HepG2 (cell line): ENCODE measurements around the gene CTNNA3. TPM values are rescaled to one million over a fixed set of nuclear protein-coding genes. Genes with fewer than 3 reads are reported as not detected.

Experiments
- ATAC-seq: fragments of 200-7000 bp; cut with Tn5 transposase; 3 replicates; pipeline ENCODE4 v1.9.1; 2020; ENCODE audit warnings: mild to moderate bottlenecking, moderate library complexity
- BruUV-seq: library from RNA; stranded (reverse); fragments of 400-500 nt; replicated peaks from 2 replicates; lab custom pipeline; 2021; lab: Mats Ljungman, UMichigan
- CTCF ChIA-PET: fragments of 300-600 bp; formaldehyde crosslinking; extraction: SDS; loops from one replicate; lab custom pipeline; 2021; ENCODE audit warnings: low total read pairs, inconsistent platforms, low intra/inter-chr PET ratio; lab: Yijun Ruan, JAX
- POLR2A ChIA-PET: fragments of 350-600 bp; sonication (Branson Sonifier 250); formaldehyde crosslinking; loops from one replicate; lab custom pipeline; 2020; ENCODE audit warnings: antibody characterized with exemption, inconsistent platforms; lab: Yijun Ruan, JAX
- DNase-seq: peaks from one replicate; pipeline ENCODE4 v3.0.0-alpha.2; 2015; ENCODE audit warnings: low spot score
- FAIRE-seq: peaks from 3 replicates; lab custom pipeline; 2011; peaks lifted over from hg19 to GRCh38; lab: Jason Lieb, UNC
- H2AFZ ChIP-seq: one replicate; pipeline ENCODE4 v1.6.1; 2011; ENCODE audit warnings: low read length, inconsistent platforms
- H3K27ac ChIP-seq: fragments of 300-600 bp; 3 replicates; pipeline ENCODE4 v1.8.0; 2011; ENCODE audit warnings: mixed run types, mild to moderate bottlenecking, mixed read lengths, low read length, inconsistent platforms; ENCODE audit not compliant: insufficient read depth; ENCODE audit errors: extremely low read length
- H3K27me3 ChIP-seq, 2 experiments: fragments of 200-600 bp in 1 of 2; 2 replicates in 1 of 2; 3 replicates in 1 of 2; pipeline versions ENCODE4 v1.6.0 to v1.8.0; 2011; ENCODE audit warnings: low read length in 2 of 2, mild to moderate bottlenecking in 2 of 2, moderate library complexity in 2 of 2, inconsistent platforms in 1 of 2; ENCODE audit not compliant: insufficient read depth in 2 of 2, control insufficient read depth in 1 of 2
- H3K36me3 ChIP-seq, 2 experiments: fragments of 200-600 bp in 1 of 2; replicated peaks in 1 of 2; 2 replicates in 1 of 2; 3 replicates in 1 of 2; pipeline versions ENCODE4 v1.5.1 to v1.8.0; 2011; ENCODE audit warnings: low read length in 2 of 2, inconsistent platforms in 1 of 2; ENCODE audit not compliant: insufficient read depth in 2 of 2, control insufficient read depth in 1 of 2
- H3K4me1 ChIP-seq: 2 replicates; pipeline ENCODE4 v1.5.1; 2012; ENCODE audit warnings: low read length, inconsistent platforms; ENCODE audit not compliant: insufficient read depth
- H3K4me2 ChIP-seq: 2 replicates; pipeline ENCODE4 v1.6.0; 2011; ENCODE audit warnings: low read depth, low read length, inconsistent platforms
- H3K4me3 ChIP-seq, 3 experiments: fragments of 200-600 bp in 1 of 3; sonication (generic), shearing (Covaris generic) in 1 of 3; replicated peaks in 1 of 3; 2 replicates each; pipeline ENCODE4 v1.5.1; 2011 to 2016; ENCODE audit warnings: low read length in 3 of 3, inconsistent platforms in 2 of 3, low read depth in 2 of 3, mild to moderate bottlenecking in 2 of 3, control low read depth in 1 of 3, mixed read lengths in 1 of 3; ENCODE audit not compliant: insufficient read depth in 1 of 3
- H3K79me2 ChIP-seq: one replicate; pipeline ENCODE4 v1.6.1; 2011; ENCODE audit warnings: low read length, inconsistent platforms; ENCODE audit not compliant: insufficient read depth
- H3K9ac ChIP-seq: 2 replicates; pipeline ENCODE4 v1.6.0; 2011; ENCODE audit warnings: mild to moderate bottlenecking, low read depth, low read length, inconsistent platforms; ENCODE audit not compliant: insufficient read depth
- H3K9me3 ChIP-seq: 2 replicates; pipeline ENCODE4 v1.5.1; 2012; ENCODE audit warnings: mild to moderate bottlenecking, low read length
- H4K20me1 ChIP-seq: 2 replicates; pipeline ENCODE4 v1.6.0; 2011; ENCODE audit warnings: inconsistent platforms, mild to moderate bottlenecking, low read length, moderate library complexity; ENCODE audit not compliant: insufficient read depth
- KDM5B ChIP-seq: sonication (generic); formaldehyde crosslinking; IDR thresholded peaks from 2 replicates; pipeline ENCODE4 v1.4.0; 2020; ENCODE audit warnings: missing genetic modification reagents, mild to moderate bottlenecking, borderline replicate concordance
- MAFF ChIP-seq: IDR thresholded peaks from 2 replicates; pipeline ENCODE4 v1.6.1; 2011; ENCODE audit warnings: low read depth, low read length, improper control_type of control experiment
- MAFK ChIP-seq, 2 experiments: IDR thresholded peaks in 1 of 2; conservative IDR thresholded peaks in 1 of 2; 2 replicates each; pipeline ENCODE4 v1.6.1; 2011; ENCODE audit warnings: improper control_type of control experiment in 2 of 2, low read length in 2 of 2
- REPIN1 ChIP-seq: sonication (generic); formaldehyde crosslinking; IDR thresholded peaks from 2 replicates; pipeline ENCODE4 v1.8.0; 2022; ENCODE audit warnings: missing genetic modification reagents, low read depth, mild to moderate bottlenecking, borderline replicate concordance
- SIN3B ChIP-seq: fragments of 150-350 bp; IDR thresholded peaks from 2 replicates; pipeline ENCODE4 v1.6.1; 2014; ENCODE audit warnings: low read length
- SMAD9 ChIP-seq: sonication (generic); formaldehyde crosslinking; IDR thresholded peaks from 2 replicates; pipeline ENCODE4 v1.5.1; 2020; ENCODE audit warnings: mild to moderate bottlenecking, missing genetic modification reagents
- ZNF446 ChIP-seq: sonication (generic); formaldehyde crosslinking; IDR thresholded peaks from 2 replicates; pipeline ENCODE4 v1.5.0; 2020; ENCODE audit warnings: mild to moderate bottlenecking, missing genetic modification reagents
- ZNF598 ChIP-seq: sonication (generic); formaldehyde crosslinking; IDR thresholded peaks from 2 replicates; pipeline ENCODE4 v1.5.1; 2020; ENCODE audit warnings: mild to moderate bottlenecking, missing genetic modification reagents, borderline replicate concordance
- WGBS: methylation state at CpG from one replicate; pipeline ENCODE4 v1.1.6; 2017; ENCODE audit warnings: low lambda C conversion rate; 5-methylcytosine and 5-hydroxymethylcytosine counted together
- in situ Hi-C: cut with HindIII; loops from 2 replicates; pipeline ENCODE4 v1.10.0; 2017; ENCODE audit warnings: low pct_unique_long_range_greater_than_20kb; ENCODE audit not compliant: extremely low pct_ligation_motif_present
- intact Hi-C: fragments of 100-400 bp; cut with micrococcal nuclease; formaldehyde crosslinking; loops from one replicate; pipeline ENCODE4 v1.10.0; 2022; ENCODE audit not compliant: unreplicated experiment
- polyA plus RNA-seq, 8 experiments: library from polyadenylated mRNA; depleted of rRNA in 3 of 8; stranded (reverse) in 7 of 8; unstranded in 1 of 8; fragments of >200 nt; fragmentation: Illumina TruSeq in 4 of 8; extraction: Trizol in 4 of 8; gene quantifications; 2 replicates each; pipeline versions ENCODE4 v1.2.1 to v1.2.3, GENCODE V29; 2011 to 2016; ENCODE audit warnings: low read depth in 4 of 8, missing spikeins in 1 of 8, mixed read lengths in 1 of 8; ENCODE audit not compliant: insufficient read depth in 1 of 8
- total RNA-seq, 5 experiments: library from RNA; depleted of rRNA; stranded (reverse); fragments of >200 nt; fragmentation: Illumina TruSeq; extraction: Trizol; gene quantifications; 2 replicates each; pipeline ENCODE4 v1.2.3, GENCODE V29; 2016; ENCODE audit warnings: low read depth in 1 of 5

CTNNA3 gene
- total and polyA plus RNA-seq, 2 of the 13 experiments (the other 11 are each of a cell fraction or from before 2014, with no cell fraction given): not detected

DNA sequence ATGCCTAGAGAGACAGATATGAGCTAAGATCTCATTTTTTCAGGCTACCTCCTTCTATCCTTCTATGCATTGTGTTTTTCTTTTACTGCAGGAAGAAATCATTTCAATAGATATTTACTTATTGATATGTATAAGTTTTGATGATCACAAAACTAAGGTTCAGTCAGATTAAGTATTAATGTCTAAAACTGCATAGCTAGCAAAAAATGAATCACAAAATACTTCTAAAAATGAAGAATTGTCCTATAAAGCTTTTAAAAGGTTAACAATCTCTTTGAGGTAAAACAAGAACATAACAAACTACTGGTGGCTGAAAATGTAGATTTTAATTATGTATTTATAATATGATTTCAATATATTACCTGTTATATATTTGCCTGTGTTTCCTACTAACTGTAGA lies 1403.1 kb downstream of the CTNNA3 start:
- CTCF ChIA-PET: no interaction called here
- in situ Hi-C loops: no loop called here

DNA sequence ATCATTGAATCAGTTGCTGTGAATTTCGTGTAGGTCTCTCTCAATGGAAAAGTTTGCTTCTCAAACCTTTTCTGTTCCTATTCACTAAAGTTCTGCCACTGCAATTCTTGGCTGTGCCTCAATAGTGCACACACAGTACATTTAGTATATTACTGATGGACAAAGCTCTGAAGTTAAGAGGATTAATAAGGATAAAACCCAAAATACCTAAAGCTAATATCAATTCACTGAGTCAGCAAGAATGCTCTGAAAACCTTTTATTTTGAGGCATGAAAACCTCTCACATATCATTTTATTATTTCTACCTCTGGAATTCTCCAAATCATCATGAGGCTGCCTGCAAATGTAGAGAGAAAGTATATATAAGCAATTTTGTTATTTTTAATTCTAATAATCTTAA lies 1403.5 kb downstream of the CTNNA3 start:
- FAIRE-seq: no peak
- POLR2A ChIA-PET: no interaction called here
- in situ Hi-C loops (no loop called here), intact Hi-C loops (no loop called here)
- no peaks in the 10 kb centered on the region for H3K9me3 ChIP-seq
- TF ChIP-seq ZNF598 (CRISPR knock-in tag) (no peak), ZNF446 (no peak), SMAD9 (CRISPR knock-in tag) (no peak), MAFF (peak; percentile 78), MAFK (conservative IDR thresholded peaks at IDR 0.05 in 1 of 2, IDR thresholded peaks at IDR 0.05 in 1 of 2; ENCODE audit: low read length in 2 of 2) (peak; percentile 76 to 89; a peak in 3 of 4 replicates), KDM5B (no peak), REPIN1 (no peak)
- no peak for ATAC-seq
- H2AFZ ChIP-seq: no peak overlapping the region
- H3K4me1 ChIP-seq: no peaks in the 10 kb centered on the region
- H3K4me3 ChIP-seq: no peak overlapping the region
- no peak overlapping the region for H3K27ac ChIP-seq
- H3K36me3 ChIP-seq: no peaks in the 10 kb centered on the region
- CTCF ChIA-PET: no interaction called here
- WGBS: 4% methylated on average over 1 of the region's 1 CpG
- H3K9ac ChIP-seq: no peak overlapping the region
- H4K20me1 ChIP-seq: no peaks in the 10 kb centered on the region
- H3K27me3 ChIP-seq: no peaks in the 10 kb centered on the region
- H3K4me2 ChIP-seq: no peak overlapping the region
- no TSS peak for BruUV-seq
- no peak for DNase-seq
- H3K79me2 ChIP-seq: no peaks in the 10 kb centered on the region

More for the DNA sequence above, 1403.1 kb downstream of the CTNNA3 start:
- no peak overlapping the region for H3K4me3 ChIP-seq
- H3K79me2 ChIP-seq: no peaks in the 10 kb centered on the region
- DNase-seq: no peak
- no peak for FAIRE-seq
- no peaks in the 10 kb centered on the region for H3K27me3 ChIP-seq
- no peaks in the 10 kb centered on the region for H3K9me3 ChIP-seq
- no peaks in the 10 kb centered on the region for H4K20me1 ChIP-seq
- ATAC-seq: no peak
- intact Hi-C loops: no loop called here
- BruUV-seq: no TSS peak
- H2AFZ ChIP-seq: no peak overlapping the region
- TF ChIP-seq SIN3B (no peak), MAFF (peak; percentile 75), MAFK (conservative IDR thresholded peaks at IDR 0.05 in 1 of 2, IDR thresholded peaks at IDR 0.05 in 1 of 2; ENCODE audit: low read length in 2 of 2) (peak; percentile 47 to 82; a peak in 3 of 4 replicates)
- no peak overlapping the region for H3K9ac ChIP-seq
- no peak overlapping the region for H3K27ac ChIP-seq
- no peaks in the 10 kb centered on the region for H3K36me3 ChIP-seq
- POLR2A ChIA-PET: no interaction called here
- no peak overlapping the region for H3K4me2 ChIP-seq
- H3K4me1 ChIP-seq: no peaks in the 10 kb centered on the region
